Stomach (tissue), 9 donors: ENCODE results near the gene F10. TPM values are rescaled to one million over a fixed set of nuclear protein-coding genes. Genes with fewer than 3 reads are reported as not detected.
A peak's percentile ranks its signal among the peaks of the same experiment; 100 is the strongest.

ENCODE experiments used
- DNase-seq, 2 donors: peaks; one replicate each; pipeline versions ENCODE4 v3.0.0 to v3.0.0-alpha.2; 2013 to 2019
- H3K27ac ChIP-seq, 5 donors: fragments of 200-600 bp in 4 of 5; sonication (generic) in 4 of 5; one replicate each; pipeline ENCODE4 v1.5.1; 2013 to 2019; ENCODE audit warnings: mild to moderate bottlenecking in 1 of 5, moderate library complexity in 1 of 5
- H3K27me3 ChIP-seq, 3 donors: fragments of 200-600 bp; sonication (generic); one replicate each; pipeline ENCODE4 v1.5.1; 2017 to 2019; ENCODE audit warnings: mixed run types in 1 of 3
- H3K36me3 ChIP-seq, 4 donors: fragments of 200-600 bp; sonication (generic); 1 replicate in 3 of 4; 2 replicates in 1 of 4; pipeline ENCODE4 v1.5.1; 2016 to 2019
- H3K4me1 ChIP-seq, 4 donors: fragments of 200-600 bp; sonication (generic); one replicate each; pipeline ENCODE4 v1.5.1; 2016 to 2019
- H3K4me3 ChIP-seq, 4 donors: fragments of 200-600 bp; sonication (generic) in 3 of 4; one replicate each; pipeline ENCODE4 v1.5.1; 2016 to 2019; ENCODE audit warnings: mild to moderate bottlenecking in 1 of 4
- H3K9me3 ChIP-seq, 4 donors: fragments of 200-600 bp; sonication (generic); one replicate each; pipeline ENCODE4 v1.5.1; 2016 to 2019
- CTCF ChIP-seq, 7 experiments: fragments of 450-650 bp in 4 of 7; fragments of 200-600 bp in 3 of 7; sonication (generic) in 3 of 7; IDR thresholded peaks; one replicate each; pipeline ENCODE4 v1.5.1; 2016 to 2019; ENCODE audit warnings: antibody characterized with exemption in 7 of 7, control low read depth in 2 of 7, mild to moderate bottlenecking in 1 of 7
- EP300 ChIP-seq: sonication (generic); formaldehyde crosslinking; IDR thresholded peaks from one replicate; pipeline ENCODE4 v1.6.1; 2017; ENCODE audit warnings: antibody characterized with exemption
- POLR2A ChIP-seq, 4 donors: fragments of 450-650 bp; IDR thresholded peaks; one replicate each; pipeline ENCODE4 v1.6.1; 2016; ENCODE audit warnings: antibody characterized with exemption in 4 of 4, control low read depth in 2 of 4, mild to moderate bottlenecking in 1 of 4, moderate library complexity in 1 of 4
- POLR2AphosphoS5 ChIP-seq, 3 donors: sonication (generic); formaldehyde crosslinking; IDR thresholded peaks; one replicate each; pipeline ENCODE4 v1.6.1; 2016; ENCODE audit warnings: antibody characterized with exemption in 3 of 3
- WGBS, 5 donors: extraction: QIAGEN DNeasy Blood & Tissue Kit in 3 of 5; methylation state at CpG; one replicate each; pipeline versions ENCODE4 v1.1.5 to v1.1.7; 2013 to 2018; 5-methylcytosine and 5-hydroxymethylcytosine counted together
- intact Hi-C: fragments of 100-400 bp; cut with DNase I; formaldehyde crosslinking; loops from one replicate; pipeline ENCODE4 v1.15.1; 2023; ENCODE audit warnings: low total_unique reads
- polyA plus RNA-seq, 3 donors: library from polyadenylated mRNA; stranded (reverse); fragments of 200-250 nt; gene quantifications; one replicate each; pipeline ENCODE4 v1.2.3, GENCODE V29; 2013
- total RNA-seq, 5 donors: library from RNA; depleted of rRNA; stranded (reverse); fragments of >200 nt; gene quantifications; one replicate each; pipeline versions ENCODE4 v1.1.0 to v1.2.3, GENCODE V29; 2014 to 2016
- donor health status: healthy with polysubstance abuse.
- donor health status: Bipolar disorder and iron deficiency.
- donor health status: healthy.

F10 gene
- total and polyA plus RNA-seq, 8 donors: 0.45 to 14.9 (median 3.3) TPM; not detected in 2

- WGBS, 5 donors: 83 to 92% (median 88%) methylated on average over 7 of the region's 7 CpGs
- no peak overlapping the region for H3K27ac ChIP-seq
- intact Hi-C loops: no loop called here
- no peaks in the 10 kb centered on the region for H3K36me3 ChIP-seq
- no peak for TF ChIP-seq CTCF (IDR thresholded peaks at IDR 0.05)
- no peak for TF ChIP-seq EP300
- TF ChIP-seq POLR2A (IDR thresholded peaks at IDR 0.05): no peak
- peaks cover 11 to 21% (median 16%) of the 10 kb centered on the region in 4 donors for H3K4me1 ChIP-seq
- DNase-seq: peak in 1 of 2 donors; percentile 8
- H3K27me3 ChIP-seq: peaks cover 0 to 7% (median 5%) of the 10 kb centered on the region in 3 donors
- no peak overlapping the region for H3K4me3 ChIP-seq
- H3K9me3 ChIP-seq: no peaks in the 10 kb centered on the region
Observed at GRCh38 chr13:113119822-113120189, 2.8 kb upstream of the F10 start.

- 80 to 88% (median 85%) methylated on average over 17 to 19 of the region's 19 CpGs for WGBS, 5 donors
- no peak for TF ChIP-seq POLR2AphosphoS5 (IDR thresholded peaks at IDR 0.05)
- no peak for TF ChIP-seq EP300
Observed at GRCh38 chr13:113120300-113121182, 2.1 kb upstream of the F10 start.

GRCh38 chr13:113121183-113121927 is 1.2 kb upstream of the F10 start:
- intact Hi-C loops: no loop called here
- TF ChIP-seq CTCF (IDR thresholded peaks at IDR 0.05) (no peak), POLR2AphosphoS5 (IDR thresholded peaks at IDR 0.05) (no peak), POLR2A (IDR thresholded peaks at IDR 0.05) (no peak), EP300 (no peak)
- 84 to 92% (median 85%) methylated on average over 22 to 24 of the region's 24 CpGs for WGBS, 5 donors
- Histone ChIP-seq H3K27ac (no peak overlapping the region), H3K9me3 (no peaks in the 10 kb centered on the region), H3K36me3 (no peaks in the 10 kb centered on the region), H3K4me3 (no peak overlapping the region), H3K27me3 (peaks cover 0 to 5% (median 0%) of the 10 kb centered on the region in 3 donors), H3K4me1 (peaks cover 11 to 21% (median 16%) of the 10 kb centered on the region in 4 donors)
- no peak for DNase-seq

More at GRCh38 chr13:113120300-113121182, 2.1 kb upstream of the F10 start:
- Histone ChIP-seq H3K4me3 (no peak overlapping the region), H3K36me3 (no peaks in the 10 kb centered on the region), H3K27me3 (peaks cover 0 to 5% (median 0%) of the 10 kb centered on the region in 3 donors), H3K4me1 (peaks cover 11 to 21% (median 16%) of the 10 kb centered on the region in 4 donors), H3K9me3 (no peaks in the 10 kb centered on the region), H3K27ac (no peak overlapping the region)
- DNase-seq: peak in 1 of 2 donors; percentile 22
- intact Hi-C loops: no loop called here

GRCh38 chr13:113121928-113122471 is 599 bp upstream of the F10 start:
- intact Hi-C loops: no loop called here
- peaks cover 11 to 21% (median 16%) of the 10 kb centered on the region in 4 donors for H3K4me1 ChIP-seq
- DNase-seq: no peak
- TF ChIP-seq CTCF (IDR thresholded peaks at IDR 0.05) (no peak), POLR2AphosphoS5 (IDR thresholded peaks at IDR 0.05) (no peak), POLR2A (IDR thresholded peaks at IDR 0.05) (no peak)
- H3K27ac ChIP-seq: peak overlapping the region in 3 of 5 donors; percentile 53 to 72 (median 68)
- 61 to 71% (median 65%) methylated on average over 12 to 16 of the region's 16 CpGs for WGBS, 5 donors
- peaks cover 0 to 5% (median 0%) of the 10 kb centered on the region in 3 donors for H3K27me3 ChIP-seq
- peak overlapping the region in 3 of 4 donors; percentile 30 to 37 (median 31) for H3K4me3 ChIP-seq
- H3K36me3 ChIP-seq: no peaks in the 10 kb centered on the region
- no peaks in the 10 kb centered on the region for H3K9me3 ChIP-seq
